T-helper 22 cell (primary cell): ENCODE data around the gene RNF126.
"Not testable (repeated sequence)": the region's sequence is repeated elsewhere in the genome, so short reads cannot be mapped to it uniquely, and the experiment has no call there.

Experiments used
- DNase-seq: peaks from one replicate; pipeline ENCODE4 v3.0.0-alpha.2; 2020; ENCODE audit warnings: low read depth

Gene RNF126

DNA sequence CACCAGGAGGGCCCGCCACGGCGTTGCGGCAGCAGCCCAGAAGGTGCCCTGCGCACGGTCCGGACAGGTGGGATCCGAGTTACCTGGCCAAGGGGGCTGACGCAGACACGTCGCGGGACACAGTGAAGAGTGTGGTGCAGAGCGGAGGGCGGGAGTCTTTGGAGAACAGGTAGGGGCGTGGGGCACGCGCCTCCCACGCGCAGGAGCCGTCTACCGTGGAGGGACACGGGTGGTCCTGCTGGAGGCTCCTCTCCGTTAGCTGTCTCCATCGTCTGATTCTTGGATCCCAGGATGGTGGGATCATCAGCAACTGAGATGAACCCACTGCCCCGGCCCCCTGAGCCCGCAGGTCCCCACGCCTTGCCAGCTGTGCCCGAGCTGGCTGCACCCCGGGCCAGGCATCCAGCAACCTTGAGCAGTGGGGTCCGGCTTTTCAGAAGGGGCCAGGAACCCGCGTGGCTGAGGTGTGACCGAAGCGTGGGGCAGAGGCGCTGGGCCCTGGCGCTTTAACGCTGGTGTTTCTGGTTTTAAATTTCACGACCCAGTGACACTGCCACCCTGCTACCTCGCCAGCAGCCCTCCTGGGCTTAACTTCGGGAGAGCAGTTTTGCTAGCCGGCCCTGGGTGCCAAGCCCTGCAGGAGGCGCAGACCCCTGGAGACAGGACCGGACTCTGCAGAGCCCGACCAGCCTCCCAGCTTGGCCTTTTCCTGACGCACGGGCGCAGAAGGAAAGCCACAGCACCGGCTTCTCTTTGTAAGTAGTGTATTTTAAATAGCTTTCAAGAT lies 16.0 kb downstream of the RNF126 start:
- no peak for DNase-seq

DNA sequence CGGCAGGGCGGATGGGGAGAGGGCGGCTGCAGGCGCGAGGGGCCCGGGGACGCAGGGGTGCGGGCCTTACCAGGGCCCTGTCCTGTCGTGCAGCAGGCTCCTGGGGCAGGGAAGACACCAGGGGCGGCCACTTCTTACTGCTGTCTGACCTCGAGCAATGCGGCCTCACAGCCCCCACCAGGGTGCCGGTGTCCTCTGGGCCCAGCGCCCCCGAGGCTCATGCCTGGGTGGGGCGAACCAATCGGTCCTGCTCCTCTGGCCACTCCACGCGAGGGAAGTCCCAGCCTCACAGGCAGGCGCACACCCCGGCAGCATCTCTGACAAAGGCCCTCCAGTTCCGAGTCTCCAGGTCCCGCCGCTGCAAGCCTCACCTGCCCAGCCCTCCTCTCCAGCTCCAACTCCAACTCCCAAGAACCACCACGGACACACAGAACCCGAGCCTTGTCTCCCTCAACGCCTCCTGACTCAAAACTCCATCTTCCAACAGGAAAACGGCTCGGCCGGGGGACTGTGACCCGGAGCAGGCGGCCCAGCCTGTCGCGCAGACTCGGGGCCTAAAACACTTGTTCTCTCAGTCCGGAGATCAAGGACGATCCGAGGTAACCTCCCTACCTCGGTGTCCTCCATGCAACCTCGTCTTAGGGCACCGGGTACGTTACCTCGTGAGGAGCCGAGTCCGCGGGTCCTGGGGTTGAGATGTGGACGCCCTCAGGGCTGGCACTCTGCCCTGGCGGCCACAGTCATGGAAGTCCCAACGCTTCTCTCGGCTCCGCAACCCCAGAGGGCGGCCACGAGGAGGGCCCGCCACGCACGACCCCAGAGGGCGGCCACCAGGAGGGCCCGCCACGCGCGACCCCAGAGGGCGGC lies 16.9 kb downstream of the RNF126 start:
- DNase-seq, result no peak

DNA sequence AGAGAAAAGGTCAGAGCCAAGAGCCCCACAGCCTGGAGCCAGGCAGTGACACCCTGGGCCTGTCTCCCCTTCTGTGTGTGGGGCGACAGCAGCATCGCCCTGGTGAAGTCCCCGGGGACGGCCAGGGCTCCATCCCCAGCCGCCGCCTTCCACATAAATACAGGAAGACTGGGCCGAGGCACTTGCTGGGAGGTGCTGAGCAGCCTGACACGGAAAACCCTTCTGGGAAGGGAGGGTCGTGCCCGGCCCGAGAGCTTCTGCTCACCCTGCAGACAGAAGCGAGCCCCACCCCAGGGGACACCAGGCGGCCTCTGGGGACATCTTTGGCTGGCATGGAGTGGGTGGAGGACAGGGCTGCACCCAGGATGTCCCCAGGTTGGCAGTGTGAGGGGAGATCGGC lies 18.2 kb downstream of the RNF126 start:
- DNase-seq, result no peak

DNA sequence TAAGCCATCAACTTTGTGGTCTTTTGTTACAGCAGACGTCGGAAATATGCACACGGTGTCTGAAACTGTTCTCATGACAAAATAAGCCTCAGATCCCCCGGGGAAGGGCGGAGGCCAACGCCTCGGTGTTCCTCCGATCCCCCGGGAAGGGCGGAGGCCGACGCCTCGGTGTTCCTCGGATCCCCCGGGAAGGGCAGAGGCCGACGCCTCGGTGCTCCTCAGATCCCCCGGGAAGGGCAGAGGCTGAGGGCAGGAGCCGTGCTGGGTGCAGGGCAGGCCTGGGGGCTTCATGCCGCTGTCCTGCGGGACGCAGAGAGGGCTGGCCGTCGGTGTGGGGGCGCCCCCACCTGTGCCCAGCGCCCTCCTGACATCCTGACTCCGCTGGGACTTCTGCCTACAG lies 18.7 kb downstream of the RNF126 start:
- no peak for DNase-seq

DNA sequence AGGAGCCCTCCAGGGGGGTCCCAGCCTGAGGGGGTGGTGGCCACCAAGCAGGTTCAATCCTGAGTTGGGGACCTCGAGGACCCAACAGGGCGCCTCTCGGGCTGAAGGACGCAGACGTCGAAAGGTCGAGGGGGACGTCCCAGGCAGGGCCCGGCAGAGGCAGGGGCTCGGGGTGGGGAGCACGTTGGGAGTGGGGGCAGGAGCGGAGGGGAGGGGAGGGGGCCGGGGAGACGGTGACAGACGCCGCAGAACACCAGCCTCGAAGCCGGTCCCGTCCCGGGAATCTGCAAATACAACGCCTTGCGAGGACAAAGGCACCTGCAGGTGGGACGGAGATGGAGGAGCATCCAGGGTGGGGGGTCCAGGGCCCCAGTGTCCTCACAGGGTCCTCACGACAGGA lies 19.3 kb downstream of the RNF126 start:
- DNase-seq, result no peak

DNA sequence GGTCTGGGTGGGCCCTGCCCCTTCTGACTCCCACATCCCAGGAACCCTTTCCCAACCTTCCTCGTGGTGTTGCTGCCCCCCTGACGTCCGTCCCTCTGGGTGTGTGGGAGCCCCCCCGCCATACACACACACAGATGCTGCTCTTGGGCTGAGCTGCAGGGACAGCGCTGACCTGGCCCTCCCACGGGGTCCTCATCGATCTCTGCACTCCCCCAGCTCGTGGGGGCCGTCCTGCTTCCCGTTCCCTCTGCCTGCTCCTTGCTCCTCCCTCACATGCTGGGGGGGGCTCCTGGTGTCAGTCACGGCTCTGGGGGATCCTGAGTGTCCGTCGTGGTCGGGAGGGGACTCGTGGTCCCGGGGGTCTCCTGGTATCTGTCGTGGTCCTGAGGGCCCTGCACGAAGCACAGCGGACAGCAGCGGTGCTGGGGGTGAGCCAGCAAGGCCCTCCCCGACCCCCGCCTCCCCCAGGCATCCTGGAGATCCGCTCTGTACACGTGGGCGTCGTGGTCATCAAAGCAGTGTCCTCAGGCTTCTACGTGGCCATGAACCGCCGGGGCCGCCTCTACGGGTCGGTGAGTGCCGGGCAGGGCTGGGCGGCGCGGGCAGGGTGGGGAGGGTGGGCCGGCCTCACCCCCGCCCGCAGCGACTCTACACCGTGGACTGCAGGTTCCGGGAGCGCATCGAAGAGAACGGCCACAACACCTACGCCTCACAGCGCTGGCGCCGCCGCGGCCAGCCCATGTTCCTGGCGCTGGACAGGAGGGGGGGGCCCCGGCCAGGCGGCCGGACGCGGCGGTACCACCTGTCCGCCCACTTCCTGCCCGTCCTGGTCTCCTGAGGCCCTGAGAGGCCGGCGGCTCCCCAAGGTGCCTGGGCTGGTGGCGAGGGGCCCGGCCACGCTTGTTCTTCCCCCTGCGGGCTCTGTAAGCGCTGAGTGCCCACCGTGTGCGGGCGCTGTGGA lies 20.0 kb downstream of the RNF126 start:
- no peak for DNase-seq

DNA sequence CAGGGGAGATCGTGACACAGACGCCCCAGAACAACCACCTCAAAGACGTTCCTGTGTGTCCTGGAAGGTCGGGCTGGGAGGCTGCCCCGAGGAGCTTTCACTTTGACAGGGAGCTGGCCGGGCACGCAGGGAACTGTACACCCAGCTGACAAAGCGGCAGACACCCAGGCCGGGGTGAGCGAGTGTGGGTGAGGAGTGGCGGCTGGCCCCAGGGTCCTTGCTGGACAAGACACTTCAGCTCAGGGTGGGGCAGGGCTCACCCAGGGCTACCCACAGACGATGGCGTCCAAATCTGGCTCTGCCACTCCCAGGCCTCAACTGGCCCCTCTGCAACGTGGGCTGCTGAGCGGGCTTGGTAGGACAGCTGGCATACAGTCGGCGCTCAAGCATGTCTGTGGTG lies 21.3 kb downstream of the RNF126 start:
- no peak for DNase-seq

DNA sequence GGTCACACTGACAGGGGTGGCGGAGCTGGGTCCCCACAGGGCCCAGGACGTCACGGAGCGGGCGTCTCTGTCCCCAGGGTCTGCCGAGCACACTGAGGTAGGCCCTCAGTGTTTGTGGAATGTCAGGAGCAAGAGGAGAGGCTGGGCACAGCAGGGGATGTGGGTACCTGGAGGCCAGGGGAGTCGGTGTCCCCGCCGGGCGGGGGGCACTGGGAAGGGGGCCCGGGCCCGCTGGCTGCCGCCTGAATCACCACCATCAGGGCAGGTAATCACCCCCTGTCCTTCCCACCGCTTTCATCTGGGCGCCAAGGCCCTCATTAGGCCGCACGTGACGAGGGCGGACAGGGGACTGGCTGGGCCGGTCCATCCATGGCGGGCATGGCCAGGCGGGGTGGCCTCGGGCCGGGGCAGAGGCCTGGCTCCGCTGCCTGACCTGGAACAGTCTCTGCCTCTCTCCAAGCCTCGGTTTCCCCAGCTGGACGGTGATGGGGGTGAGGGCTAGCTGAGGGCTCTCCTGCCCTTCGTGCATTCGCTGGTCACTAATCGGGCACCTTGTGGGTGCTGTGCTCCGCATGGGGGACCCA lies 22.3 kb downstream of the RNF126 start:
- DNase-seq, result no peak

DNA sequence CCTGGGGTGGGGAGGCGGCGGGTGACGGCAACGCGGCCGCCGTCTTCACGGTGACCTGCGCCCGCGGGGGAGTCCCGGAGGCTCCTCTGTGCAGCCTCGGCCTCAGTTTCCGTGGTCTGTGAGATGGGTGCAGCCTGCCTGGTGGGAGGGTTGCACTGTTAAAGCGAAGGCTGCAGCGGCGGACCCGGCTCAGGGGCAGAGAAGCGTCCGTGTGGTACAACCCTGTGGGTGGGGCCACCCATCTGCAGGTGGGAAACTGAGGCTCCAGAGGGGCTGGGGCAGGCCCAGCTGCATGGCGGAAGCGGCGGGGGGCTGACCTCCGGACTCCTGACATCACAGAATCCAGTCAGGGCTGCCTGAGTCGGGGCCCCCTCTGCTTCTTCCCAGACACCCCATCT lies 22.9 kb downstream of the RNF126 start:
- no peak for DNase-seq

DNA sequence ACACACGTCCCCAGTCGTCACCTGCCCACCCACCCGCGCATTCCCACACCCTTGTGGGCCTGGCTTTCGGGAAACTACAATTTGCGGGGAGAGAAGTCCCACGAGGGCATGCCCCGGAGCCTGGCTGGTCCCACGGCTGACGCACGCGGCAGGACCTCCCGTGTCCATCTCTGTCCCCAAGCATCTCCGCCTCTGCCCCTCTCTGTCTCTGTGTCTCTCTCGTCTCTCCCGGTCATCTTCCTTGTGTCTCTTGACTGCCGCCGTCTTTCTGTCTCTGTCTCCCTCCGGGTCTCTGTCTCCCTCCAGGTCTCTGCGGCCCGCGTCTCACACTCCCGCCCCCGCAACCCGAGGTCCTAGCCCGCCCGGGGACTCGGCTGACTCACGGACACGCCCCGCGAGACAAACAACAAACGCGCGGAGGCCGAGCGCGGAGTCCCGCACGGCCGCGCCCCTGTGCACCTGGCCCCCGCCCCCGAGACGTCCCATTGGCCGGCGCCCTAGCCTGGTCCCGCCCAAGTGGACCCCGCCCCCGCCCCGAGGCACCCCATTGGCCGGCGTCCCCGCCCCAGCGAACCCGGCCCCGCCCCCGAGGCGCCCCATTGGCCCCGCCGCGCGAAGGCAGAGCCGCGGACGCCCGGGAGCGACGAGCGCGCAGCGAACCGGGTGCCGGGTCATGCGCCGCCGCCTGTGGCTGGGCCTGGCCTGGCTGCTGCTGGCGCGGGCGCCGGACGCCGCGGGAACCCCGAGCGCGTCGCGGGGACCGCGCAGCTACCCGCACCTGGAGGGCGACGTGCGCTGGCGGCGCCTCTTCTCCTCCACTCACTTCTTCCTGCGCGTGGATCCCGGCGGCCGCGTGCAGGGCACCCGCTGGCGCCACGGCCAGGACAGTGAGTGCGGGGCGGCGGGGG lies 23.5 kb downstream of the RNF126 start, which contains the start of gene FGF22:
FGF22 (plus strand) TSS at position 627 of the 908 bp plus-strand sequence; CDS start at position 674, 47 bp downstream.
- peak; percentile 94 for DNase-seq

DNA sequence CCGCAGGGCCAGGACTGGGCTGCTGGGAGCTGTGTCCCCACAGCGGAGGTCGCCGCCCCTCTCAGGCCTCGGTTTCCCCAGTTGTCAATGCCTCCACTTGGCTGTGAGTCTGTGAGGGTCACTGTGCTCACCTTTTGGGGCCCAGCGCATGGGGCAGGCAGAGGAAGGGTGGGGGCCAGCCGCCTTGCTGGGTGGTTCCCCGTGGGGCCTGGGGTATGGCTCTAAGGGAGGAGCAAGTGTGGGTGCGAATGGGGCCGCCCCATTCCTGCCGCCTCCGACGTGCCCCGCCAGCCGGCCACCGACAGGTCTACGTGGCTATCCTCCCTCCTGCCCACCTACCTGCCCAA lies 24.1 kb downstream of the RNF126 start:
- no peak for DNase-seq

DNA sequence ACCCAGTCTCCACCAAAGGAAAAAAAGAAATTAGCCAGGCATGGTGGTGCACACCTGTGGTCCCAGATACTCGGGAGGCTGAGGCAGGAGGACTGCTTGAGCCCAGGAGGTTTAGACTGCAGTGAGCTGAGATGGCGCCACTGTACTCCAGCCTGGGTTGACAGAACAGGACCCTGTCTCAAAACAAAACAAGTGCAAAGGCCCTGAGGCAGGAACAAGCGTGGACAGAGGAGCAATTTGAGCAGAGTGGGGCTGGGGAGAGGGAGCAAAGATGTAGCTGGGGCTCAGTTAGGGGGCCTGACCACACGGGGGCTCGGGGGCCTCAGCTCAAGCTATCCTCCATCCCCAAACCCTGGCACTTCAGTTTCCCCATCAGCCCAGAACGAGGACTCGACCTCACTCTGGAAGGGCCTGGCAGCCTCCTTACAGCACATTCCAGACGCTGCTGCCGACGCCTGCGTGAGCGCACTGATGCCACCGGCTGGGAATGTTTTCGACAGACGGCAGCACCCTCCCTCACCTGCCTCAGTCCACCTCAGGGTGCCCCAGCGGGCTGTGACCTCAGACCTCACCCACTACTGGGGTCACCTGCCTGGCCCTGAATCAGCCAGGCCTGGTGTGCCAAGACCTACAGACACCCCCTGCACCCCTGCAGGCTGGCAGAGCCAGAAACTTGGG lies 27.9 kb downstream of the RNF126 start:
- no peak for DNase-seq

DNA sequence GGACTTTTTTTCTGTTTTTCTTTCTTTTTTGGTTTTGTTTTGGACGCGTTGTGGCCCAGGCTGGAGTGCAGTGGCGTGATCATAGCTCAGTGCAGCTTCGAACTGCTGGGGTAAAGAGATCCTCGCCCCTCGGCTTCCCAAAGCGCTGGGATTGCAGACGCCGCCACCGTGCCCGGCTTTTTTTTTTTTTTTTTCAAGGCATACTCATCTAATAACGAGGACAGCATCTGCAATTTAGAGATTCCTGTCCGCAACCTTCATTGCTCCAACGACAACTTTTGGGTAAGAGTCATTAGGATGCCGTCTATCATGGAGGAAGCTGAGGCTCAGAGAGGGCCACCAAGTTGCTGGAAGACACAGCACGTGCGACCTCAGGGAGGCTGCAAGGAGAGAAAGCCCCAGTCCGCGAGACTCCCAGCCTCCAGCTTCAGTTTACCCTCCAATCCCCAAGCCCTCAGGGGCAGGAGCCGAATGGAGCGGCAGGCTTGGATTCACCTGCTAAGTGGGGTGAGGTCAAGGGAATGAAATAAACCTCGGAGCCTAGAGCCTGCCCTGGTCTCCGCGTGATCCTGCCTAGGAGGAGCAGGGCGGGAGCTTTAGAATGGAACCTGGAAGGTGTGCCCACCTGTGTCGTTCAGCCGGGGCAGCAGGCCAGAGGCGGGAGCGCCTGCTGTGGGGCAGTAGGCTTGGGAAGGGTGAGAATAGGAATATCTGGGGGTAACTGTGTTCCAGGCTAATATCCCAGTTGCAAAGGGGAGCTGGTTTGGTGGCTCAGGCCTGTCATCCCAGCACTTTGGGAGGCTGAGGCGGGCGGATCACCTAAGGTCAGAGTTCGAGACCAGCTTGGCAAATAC lies 29.0 kb downstream of the RNF126 start:
- no peak for DNase-seq

DNA sequence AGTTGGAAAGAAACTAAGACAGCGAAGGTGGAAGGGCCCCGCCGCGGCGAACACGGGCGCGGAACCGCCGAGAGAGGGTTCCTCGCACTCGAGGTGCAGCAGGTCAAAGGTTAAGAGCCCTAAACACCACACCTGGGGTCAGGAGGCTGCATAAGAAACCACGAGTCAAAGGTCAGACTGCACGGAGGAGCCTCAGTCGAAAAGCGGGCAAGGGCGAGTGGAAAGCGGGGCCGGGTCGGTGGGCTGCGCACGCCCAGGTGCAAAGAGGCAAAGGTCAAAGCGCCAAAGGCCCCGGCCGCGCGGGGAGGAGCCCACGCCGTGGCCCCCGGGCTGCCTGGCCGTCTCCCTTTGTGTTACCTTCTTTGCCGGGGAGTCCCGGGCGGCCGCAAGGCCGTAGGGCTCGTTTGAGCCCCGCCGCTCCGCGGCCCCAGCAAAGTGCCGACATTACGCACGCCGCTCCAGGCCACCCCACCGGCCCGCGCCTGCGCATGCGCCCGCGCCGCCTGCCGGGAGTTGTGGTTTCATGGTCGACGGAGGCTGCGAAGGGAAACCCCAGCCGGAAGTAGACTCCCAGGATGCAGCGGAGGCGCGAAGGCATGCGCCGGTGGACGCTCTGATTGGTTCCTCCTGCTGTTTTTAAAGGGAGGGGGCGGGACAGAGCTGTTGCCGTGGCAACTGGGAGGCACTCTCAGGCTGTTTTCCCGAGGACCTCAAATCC lies 29.8 kb downstream of the RNF126 start, which contains the start of gene POLRMT:
POLRMT (minus strand) TSS at position 470 of the 718 bp plus-strand sequence; CDS start at position 445, 25 bp downstream.
- DNase-seq, result peak; percentile 95

DNA sequence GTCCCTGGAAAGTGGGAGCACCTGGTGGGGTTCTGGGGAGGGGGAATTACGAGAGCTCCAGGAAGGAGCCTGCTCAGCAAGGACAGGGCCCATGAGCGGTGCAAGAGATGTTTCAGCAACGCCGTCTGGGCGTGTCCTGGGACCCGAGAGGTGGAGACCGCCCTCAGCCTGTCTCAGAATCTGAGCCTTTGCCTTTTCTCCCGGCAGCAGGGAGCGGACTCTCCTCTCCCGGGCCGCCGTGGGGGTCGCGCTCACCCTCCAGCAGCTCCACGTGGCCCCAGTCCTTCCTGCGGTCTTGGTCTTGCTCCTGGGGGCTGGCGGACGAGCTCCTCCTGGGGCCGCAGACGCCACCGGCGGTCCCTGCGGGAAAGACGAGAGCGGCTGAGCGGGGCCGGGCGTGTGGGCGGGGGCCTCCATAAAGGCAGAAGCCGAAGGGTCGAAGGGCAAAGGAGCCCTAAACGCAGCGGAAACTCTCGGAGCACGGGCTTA lies 30.4 kb downstream of the RNF126 start:
- no peak for DNase-seq

DNA sequence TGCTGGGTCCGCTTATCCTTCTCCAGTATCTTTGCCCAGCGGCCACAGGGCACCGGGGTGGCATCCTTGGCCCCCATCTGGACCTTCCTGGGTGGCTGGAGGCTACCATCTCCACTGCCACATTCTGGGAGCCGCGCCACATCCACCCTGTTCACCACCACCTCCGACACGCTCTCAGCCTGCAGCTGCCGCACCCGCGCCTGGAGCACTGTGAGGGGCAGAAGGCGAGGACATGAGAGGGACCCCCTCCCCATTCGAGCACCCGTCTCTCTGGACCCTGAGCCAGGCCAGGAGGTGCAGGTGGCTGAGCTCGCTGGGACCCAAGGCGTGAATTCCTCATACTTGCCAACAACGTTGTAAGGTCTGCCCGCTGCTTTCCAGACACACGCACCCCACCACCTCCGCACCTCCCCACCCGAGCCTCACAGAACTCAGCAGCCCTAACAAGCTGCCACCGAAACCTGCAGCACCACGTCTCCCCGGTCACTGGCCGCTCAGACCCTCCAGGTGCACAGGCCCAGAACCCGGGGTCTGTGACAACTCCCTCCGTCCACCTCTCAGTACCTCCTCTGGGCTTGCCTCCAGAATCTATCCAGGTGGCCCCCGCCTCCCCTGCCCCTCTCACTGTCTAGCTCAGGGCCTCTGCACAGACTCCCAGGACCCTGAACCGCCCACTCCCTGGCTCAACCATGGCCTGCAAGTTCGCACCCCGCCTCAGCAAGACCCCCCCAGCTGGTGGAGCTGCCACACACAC lies 32.9 kb downstream of the RNF126 start:
- DNase-seq, result no peak

DNA sequence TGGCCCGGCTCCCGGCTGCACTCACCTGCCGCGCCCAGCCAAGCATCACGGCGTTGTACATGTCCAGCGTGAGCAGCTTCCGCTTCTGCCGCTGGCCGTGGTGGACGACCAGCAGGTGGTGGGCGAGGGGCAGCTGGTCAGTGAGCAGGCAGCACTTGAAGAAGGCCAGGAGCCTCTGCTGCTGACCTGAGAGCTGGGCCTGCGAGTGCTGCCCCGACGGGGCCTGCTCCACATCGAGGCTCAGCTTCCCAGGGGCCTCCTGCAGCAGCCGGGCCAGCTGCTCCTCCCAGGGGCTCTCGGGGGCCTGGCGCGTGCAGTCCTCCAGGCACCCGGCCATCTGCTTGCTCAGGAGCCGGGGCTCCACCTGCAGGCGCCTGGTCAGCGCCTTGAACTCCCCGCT lies 33.5 kb downstream of the RNF126 start:
- DNase-seq, result not testable (repeated sequence)
